Trophoblast cell (in vitro differentiated cells and primary cell): ENCODE measurements around the gene GPR84.

Experiments used
- DNase-seq, 2 donors: peaks; one replicate each; pipeline ENCODE4 v3.0.0-alpha.2; 2016
- H2AFZ ChIP-seq: 2 replicates; pipeline ENCODE4 v1.6.1; 2013; ENCODE audit warnings: low read length, moderate library complexity, mild to moderate bottlenecking; ENCODE audit not compliant: insufficient read depth, poor library complexity
- H2AK5ac ChIP-seq: 2 replicates; pipeline ENCODE4 v1.6.1; 2013; ENCODE audit warnings: mild to moderate bottlenecking, low read length
- H2BK120ac ChIP-seq: 2 replicates; pipeline ENCODE4 v1.6.1; 2013; ENCODE audit warnings: low read length, mild to moderate bottlenecking, moderate library complexity; ENCODE audit not compliant: insufficient read depth, poor library complexity
- H2BK12ac ChIP-seq: 2 replicates; pipeline ENCODE4 v1.6.1; 2013; ENCODE audit warnings: mild to moderate bottlenecking, low read length, moderate library complexity
- H2BK5ac ChIP-seq: 2 replicates; pipeline ENCODE4 v1.6.1; 2013; ENCODE audit warnings: low read length, low read depth, moderate library complexity, mild to moderate bottlenecking; ENCODE audit not compliant: poor library complexity
- H3K14ac ChIP-seq: 2 replicates; pipeline ENCODE4 v1.6.1; 2013; ENCODE audit warnings: mild to moderate bottlenecking, low read length
- H3K18ac ChIP-seq: 2 replicates; pipeline ENCODE4 v1.6.1; 2013; ENCODE audit warnings: mild to moderate bottlenecking, low read length
- H3K23ac ChIP-seq: 2 replicates; pipeline ENCODE4 v1.6.1; 2013; ENCODE audit warnings: low read length
- H3K27ac ChIP-seq: 2 replicates; pipeline ENCODE4 v1.5.1; 2013; ENCODE audit warnings: low read depth, mild to moderate bottlenecking, inconsistent platforms, low read length, moderate library complexity
- H3K27me3 ChIP-seq: 2 replicates; pipeline ENCODE4 v1.6.1; 2013; ENCODE audit warnings: inconsistent platforms, mild to moderate bottlenecking, low read length, moderate library complexity; ENCODE audit not compliant: insufficient read depth
- H3K36me3 ChIP-seq, 2 experiments: 1 replicate in 1 of 2; 2 replicates in 1 of 2; pipeline ENCODE4 v1.6.1; 2013; ENCODE audit warnings: low read length in 2 of 2, mild to moderate bottlenecking in 2 of 2, moderate library complexity in 1 of 2; ENCODE audit not compliant: insufficient read depth in 2 of 2, control insufficient read depth in 1 of 2
- H3K4ac ChIP-seq: 2 replicates; pipeline ENCODE4 v1.6.1; 2013; ENCODE audit warnings: low read depth, mild to moderate bottlenecking, low read length, moderate library complexity
- H3K4me1 ChIP-seq, 2 experiments: 1 replicate in 1 of 2; 2 replicates in 1 of 2; pipeline ENCODE4 v1.6.1; 2013; ENCODE audit warnings: low read length in 2 of 2, mild to moderate bottlenecking in 2 of 2, moderate library complexity in 1 of 2; ENCODE audit not compliant: insufficient read depth in 2 of 2, control insufficient read depth in 1 of 2
- H3K4me2 ChIP-seq: 2 replicates; pipeline ENCODE4 v1.6.1; 2013; ENCODE audit warnings: inconsistent platforms, mild to moderate bottlenecking, low read length, moderate library complexity
- H3K4me3 ChIP-seq: 2 replicates; pipeline ENCODE4 v1.5.1; 2013; ENCODE audit warnings: mild to moderate bottlenecking, low read depth, low read length, inconsistent platforms
- H3K79me1 ChIP-seq: one replicate; pipeline ENCODE4 v1.6.1; 2013; ENCODE audit warnings: low read length
- H3K79me2 ChIP-seq: 2 replicates; pipeline ENCODE4 v1.6.1; 2013; ENCODE audit warnings: low read length, mild to moderate bottlenecking; ENCODE audit not compliant: control insufficient read depth, insufficient read depth, poor library complexity
- H3K9ac ChIP-seq: 2 replicates; pipeline ENCODE4 v1.6.1; 2013; ENCODE audit warnings: mild to moderate bottlenecking, low read length
- H3K9me3 ChIP-seq: 2 replicates; pipeline ENCODE4 v1.6.1; 2013; ENCODE audit warnings: low read depth, mild to moderate bottlenecking, control low read depth, inconsistent platforms, low read length; ENCODE audit not compliant: insufficient read depth
- H4K12ac ChIP-seq: 2 replicates; pipeline ENCODE4 v1.6.1; 2013; ENCODE audit warnings: low read depth, mild to moderate bottlenecking, low read length, moderate library complexity
- H4K8ac ChIP-seq: 2 replicates; pipeline ENCODE4 v1.6.1; 2013; ENCODE audit warnings: low read depth, mild to moderate bottlenecking, low read length, moderate library complexity
- H4K91ac ChIP-seq: one replicate; pipeline ENCODE4 v1.6.1; 2013; ENCODE audit warnings: low read depth, mild to moderate bottlenecking, low read length, moderate library complexity
- WGBS: extraction: QIAGEN DNeasy Blood & Tissue Kit; methylation state at CpG from one replicate; pipeline ENCODE4 v1.1.7; 2013; ENCODE audit warnings: missing lambda C conversion rate; ENCODE audit not compliant: insufficient read length, insufficient coverage; ENCODE audit errors: extremely low coverage; 5-methylcytosine and 5-hydroxymethylcytosine counted together

The GPR84 gene

DNA sequence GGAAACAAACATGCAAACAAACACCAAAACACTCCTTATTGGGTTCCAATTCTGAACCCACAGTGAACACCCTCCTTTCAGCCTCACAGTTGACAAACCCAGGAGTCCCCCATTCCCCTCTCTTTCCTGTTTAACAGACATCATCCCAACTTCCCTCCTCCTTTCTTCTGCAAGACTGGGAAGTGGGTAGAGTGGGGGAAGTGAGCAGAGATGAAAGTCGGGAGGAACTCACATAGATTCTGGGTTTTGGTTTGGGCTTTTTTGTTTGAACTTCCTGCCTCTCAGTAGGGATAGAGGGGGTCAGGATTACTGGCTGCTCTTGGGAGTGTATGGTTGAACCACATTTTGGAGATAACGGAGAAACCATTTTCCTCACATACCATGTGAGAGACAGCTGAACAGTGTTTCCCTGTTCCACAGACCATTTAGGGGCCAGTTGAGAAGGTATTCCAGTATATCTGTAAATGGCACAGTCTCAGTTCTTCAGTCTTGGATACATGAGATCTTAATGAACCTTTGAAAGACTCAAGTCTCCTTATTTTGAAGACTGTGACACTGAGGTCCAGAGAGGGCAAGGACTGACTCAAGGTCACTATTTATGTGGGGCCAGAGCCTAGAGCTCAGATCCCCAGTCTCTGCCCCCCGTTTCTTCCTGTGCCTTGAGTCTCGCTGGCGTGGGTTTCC is 3.9 kb upstream of the GPR84 start:
- Histone ChIP-seq H3K23ac (no peak overlapping the region), H3K4me3 (no peak overlapping the region), H3K79me1 (peaks cover 4% of the 10 kb centered on the region), H3K27me3 (no peaks in the 10 kb centered on the region), H3K36me3 (peaks cover 13 to 23% of the 10 kb centered on the region in 2 experiments), H3K14ac (no peak overlapping the region), H3K27ac (no peak overlapping the region), H3K18ac (no peak overlapping the region), H2BK12ac (no peak overlapping the region), H2AFZ (no peak overlapping the region), H4K91ac (no peak overlapping the region), H3K9me3 (no peaks in the 10 kb centered on the region), H3K4ac (no peak overlapping the region), H4K12ac (no peak overlapping the region), H3K4me2 (peak overlapping the region; percentile 35), H2BK5ac (no peak overlapping the region), H4K8ac (peak overlapping the region; percentile 83), H3K9ac (no peak overlapping the region), H2AK5ac (no peak overlapping the region), H3K4me1 (peaks cover 7 to 18% of the 10 kb centered on the region in 2 experiments), H2BK120ac (no peak overlapping the region), H3K79me2 (no peaks in the 10 kb centered on the region)
- WGBS = no CpG with 5 or more reads among the region's 5 CpGs
- DNase-seq = no peak

DNA sequence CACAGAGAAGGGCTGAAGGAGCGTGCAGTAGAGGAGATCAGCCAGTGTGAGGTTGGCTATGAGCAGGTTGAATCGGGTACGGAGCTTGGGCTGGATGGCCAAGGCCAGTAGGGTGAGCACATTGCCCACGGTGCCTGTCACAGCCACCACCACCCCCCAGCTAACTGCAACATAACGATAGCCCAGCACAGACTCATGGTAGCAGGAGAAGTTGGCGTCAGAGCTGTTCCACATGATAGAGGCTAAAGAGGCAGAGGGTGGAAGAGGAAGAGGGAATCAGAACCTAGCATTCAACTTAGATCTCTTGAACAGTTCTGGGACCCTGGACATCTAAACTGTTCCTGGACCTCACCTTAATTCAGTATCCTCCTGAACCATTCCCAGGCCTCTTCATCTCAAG is 668 bp downstream of the GPR84 start:
- no peak for DNase-seq
- no peaks in the 10 kb centered on the region for H3K36me3 ChIP-seq
- no peak overlapping the region for H4K91ac ChIP-seq
- H3K9me3 ChIP-seq = peaks cover 2% of the 10 kb centered on the region
- no peak overlapping the region for H3K27ac ChIP-seq
- no peak overlapping the region for H3K18ac ChIP-seq
- peaks cover 3% of the 10 kb centered on the region for H3K79me2 ChIP-seq
- no peak overlapping the region for H4K8ac ChIP-seq
- H2BK120ac ChIP-seq = no peak overlapping the region
- H3K27me3 ChIP-seq = no peaks in the 10 kb centered on the region
- no peak overlapping the region for H2BK5ac ChIP-seq
- H2AFZ ChIP-seq = no peak overlapping the region
- H3K14ac ChIP-seq = no peak overlapping the region
- no peak overlapping the region for H3K4ac ChIP-seq
- H4K12ac ChIP-seq = no peak overlapping the region
- no peak overlapping the region for H2BK12ac ChIP-seq
- H3K9ac ChIP-seq = no peak overlapping the region
- peaks cover 11% of the 10 kb centered on the region for H3K79me1 ChIP-seq
- no peak overlapping the region for H3K23ac ChIP-seq
- H3K4me3 ChIP-seq = no peak overlapping the region
- peaks cover 5 to 14% of the 10 kb centered on the region in 2 experiments for H3K4me1 ChIP-seq
- no peak overlapping the region for H2AK5ac ChIP-seq
- WGBS = no CpG with 5 or more reads among the region's 6 CpGs
- no peak overlapping the region for H3K4me2 ChIP-seq

DNA sequence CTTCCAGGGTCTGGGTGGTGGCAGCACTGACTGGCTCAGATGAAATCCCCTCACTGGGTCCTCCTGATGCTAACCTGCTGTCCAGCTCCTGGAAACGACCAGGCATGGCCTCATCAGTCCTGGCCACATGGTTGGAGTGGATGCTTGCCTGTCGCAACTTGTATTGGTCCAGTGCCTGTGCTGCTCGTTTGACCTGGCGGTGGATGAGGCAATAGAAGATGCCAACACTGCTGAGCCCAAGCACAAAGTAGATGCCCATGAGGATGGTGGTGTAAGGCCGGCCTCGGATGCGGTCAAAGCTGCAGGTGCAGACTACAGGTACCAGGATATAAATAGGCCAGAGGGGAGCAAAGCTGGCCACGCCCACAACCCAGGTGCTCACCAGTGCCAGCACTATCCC is 1.2 kb downstream of the GPR84 start:
- H3K18ac ChIP-seq = no peak overlapping the region
- no CpG with 5 or more reads among the region's 8 CpGs for WGBS
- H3K4me3 ChIP-seq = no peak overlapping the region
- H2BK5ac ChIP-seq = no peak overlapping the region
- no peaks in the 10 kb centered on the region for H3K27me3 ChIP-seq
- no peak overlapping the region for H3K9ac ChIP-seq
- H3K4me1 ChIP-seq = peaks cover 7 to 14% of the 10 kb centered on the region in 2 experiments
- no peak overlapping the region for H2AK5ac ChIP-seq
- H3K4me2 ChIP-seq = no peak overlapping the region
- H4K91ac ChIP-seq = no peak overlapping the region
- H3K4ac ChIP-seq = no peak overlapping the region
- no peaks in the 10 kb centered on the region for H3K36me3 ChIP-seq
- H4K8ac ChIP-seq = no peak overlapping the region
- no peak overlapping the region for H2BK120ac ChIP-seq
- no peak for DNase-seq
- H2AFZ ChIP-seq = no peak overlapping the region
- H3K27ac ChIP-seq = no peak overlapping the region
- H3K9me3 ChIP-seq = peaks cover 2% of the 10 kb centered on the region
- peaks cover 11% of the 10 kb centered on the region for H3K79me1 ChIP-seq
- H3K79me2 ChIP-seq = peaks cover 3% of the 10 kb centered on the region
- H3K14ac ChIP-seq = no peak overlapping the region
- no peak overlapping the region for H2BK12ac ChIP-seq
- H3K23ac ChIP-seq = no peak overlapping the region
- H4K12ac ChIP-seq = no peak overlapping the region

DNA sequence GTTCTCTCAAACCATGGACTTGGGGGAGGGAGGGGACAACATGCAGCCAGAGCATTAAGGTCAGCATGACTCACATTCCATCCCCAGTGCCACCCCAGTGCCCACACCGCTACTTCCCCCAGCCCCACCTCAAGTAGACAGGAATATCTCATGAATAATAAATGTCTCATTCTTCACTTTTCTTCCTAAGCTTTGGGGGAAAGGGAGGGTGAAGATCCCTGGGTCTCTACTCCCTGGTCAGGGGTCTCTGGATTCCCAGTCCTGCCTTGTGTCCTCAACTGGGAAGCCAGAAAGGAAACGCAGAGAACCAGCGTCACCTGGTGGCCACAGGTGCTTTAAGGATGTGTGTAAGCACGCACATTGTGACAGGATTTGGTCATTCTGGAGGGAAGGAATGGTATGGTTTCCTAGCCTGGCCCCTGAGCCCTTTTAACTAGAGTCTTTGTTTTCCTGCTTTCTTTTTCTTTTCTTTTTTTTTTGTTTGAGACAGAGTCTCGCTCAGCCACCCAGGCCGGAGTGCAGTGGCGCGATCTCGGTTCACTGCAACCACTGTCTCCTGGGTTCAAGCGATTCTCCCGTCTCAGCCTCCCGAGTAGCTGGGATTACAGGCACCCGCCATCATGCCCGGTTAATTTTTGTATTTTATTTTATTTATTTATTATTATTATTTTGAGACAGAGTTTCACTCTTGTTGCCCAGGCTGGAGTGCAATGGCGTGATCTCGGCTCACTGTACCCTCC is 3.4 kb downstream of the GPR84 start:
- Histone ChIP-seq H2AFZ (no peak overlapping the region), H3K79me1 (peaks cover 15% of the 10 kb centered on the region), H4K12ac (no peak overlapping the region), H4K8ac (no peak overlapping the region), H2BK12ac (no peak overlapping the region), H3K36me3 (no peaks in the 10 kb centered on the region), H3K4me2 (peak overlapping the region; percentile 1), H2AK5ac (no peak overlapping the region), H3K4me3 (no peak overlapping the region), H3K79me2 (peaks cover 3% of the 10 kb centered on the region), H3K4me1 (peaks cover 24 to 34% of the 10 kb centered on the region in 2 experiments), H4K91ac (no peak overlapping the region), H3K27me3 (no peaks in the 10 kb centered on the region), H3K14ac (no peak overlapping the region), H3K18ac (no peak overlapping the region), H3K9me3 (peaks cover 2% of the 10 kb centered on the region), H3K4ac (no peak overlapping the region), H3K9ac (no peak overlapping the region), H2BK120ac (no peak overlapping the region), H2BK5ac (no peak overlapping the region), H3K23ac (no peak overlapping the region), H3K27ac (no peak overlapping the region)
- peak; percentile 55 to 89 for DNase-seq
- WGBS = no CpG with 5 or more reads among the region's 16 CpGs
